GM19463 (cell line): ENCODE data around the gene TMC2.
"Not testable (repeated sequence)": the region's sequence is repeated elsewhere in the genome, so short reads cannot be mapped to it uniquely, and the experiment has no call there.

Experiments used
- ATAC-seq: cut with Tn5 transposase; IDR thresholded peaks from one replicate; pipeline ENCODE4 v1.9.1; 2021; ENCODE audit warnings: mild to moderate bottlenecking, moderate library complexity; ENCODE audit not compliant: unreplicated experiment

TMC2 gene

DNA sequence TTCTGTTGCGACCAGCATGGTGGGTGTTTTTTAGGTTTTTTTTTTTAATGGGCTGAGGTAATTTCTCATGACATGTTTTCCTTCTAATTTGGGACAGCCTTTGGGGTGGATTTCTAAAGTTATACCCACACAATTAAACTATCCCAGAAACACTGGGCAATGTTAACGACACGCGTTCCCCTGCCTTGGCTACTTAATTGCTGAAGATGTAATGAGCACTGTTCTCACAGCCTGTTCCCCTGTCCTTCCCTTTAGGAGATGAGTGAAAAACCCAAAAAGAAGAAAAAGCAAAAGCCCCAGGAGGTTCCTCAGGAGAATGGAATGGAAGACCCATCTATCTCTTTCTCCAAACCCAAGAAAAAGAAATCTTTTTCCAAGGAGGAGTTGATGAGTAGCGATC, 121.3 kb downstream of the TMC2 start:
- ATAC-seq = no peak

DNA sequence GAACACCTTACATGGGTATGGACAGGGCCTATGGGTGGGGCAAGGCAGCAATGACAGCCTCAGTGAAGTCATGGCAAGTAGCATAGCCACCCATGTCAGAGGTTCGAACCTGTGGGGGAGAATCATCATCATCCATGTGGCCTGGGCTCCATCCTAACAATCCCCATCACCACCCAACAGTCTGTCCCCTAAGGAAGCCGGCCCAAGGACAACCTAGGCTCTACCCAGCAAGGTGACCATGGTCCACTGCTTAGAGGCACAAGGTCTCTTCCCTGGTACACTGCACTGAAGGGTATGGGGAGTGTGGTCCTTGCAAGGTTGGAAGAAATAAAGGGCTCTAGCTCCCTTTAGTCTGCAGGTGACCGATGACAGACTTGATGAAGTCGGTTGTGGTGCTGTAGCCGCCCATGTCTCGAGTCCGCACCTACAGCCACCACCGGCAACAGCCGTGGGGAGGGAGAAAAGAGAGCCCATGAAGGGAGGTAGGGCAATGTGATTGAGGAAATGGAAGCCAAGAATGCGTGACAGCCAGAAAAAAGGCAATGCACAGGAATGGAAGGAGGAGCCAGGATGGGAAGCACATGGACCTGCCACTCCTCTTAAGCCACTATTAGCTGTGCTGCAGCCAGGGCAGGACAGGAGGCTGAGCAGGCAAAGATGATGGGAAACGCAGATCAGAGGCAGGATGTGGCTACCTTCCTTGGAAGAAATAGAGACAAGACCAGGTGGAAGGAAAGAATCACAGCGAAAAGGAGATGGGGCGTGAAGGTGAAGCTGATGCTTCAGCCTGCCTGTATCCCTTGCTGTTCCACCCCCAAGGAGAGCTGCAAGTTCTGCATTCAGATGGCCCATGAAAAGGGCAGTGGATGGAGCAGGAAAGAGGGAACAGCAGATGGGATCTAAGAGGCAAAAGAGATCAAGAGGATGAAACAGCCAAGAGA, 122.3 kb downstream of the TMC2 start:
- no peak for ATAC-seq

DNA sequence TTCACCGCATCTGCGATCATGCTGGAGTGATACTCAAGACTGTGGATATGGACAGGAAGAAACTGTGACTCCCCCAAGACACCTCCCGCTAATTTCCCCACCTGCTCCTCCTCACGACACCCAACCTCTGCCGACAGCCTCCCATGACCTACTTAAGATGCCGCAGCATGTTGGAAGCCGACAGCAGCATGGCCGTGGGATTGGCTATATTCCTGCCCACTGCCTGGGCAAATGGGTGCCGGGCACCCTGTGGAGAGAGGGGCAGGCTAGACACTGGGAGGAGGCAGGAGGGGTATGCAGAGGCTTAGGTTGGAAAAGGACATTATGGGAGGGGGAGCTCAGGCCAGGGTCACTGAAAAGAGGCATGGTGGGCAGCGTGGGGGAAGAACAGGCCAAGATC, 123.2 kb downstream of the TMC2 start:
- no peak for ATAC-seq

DNA sequence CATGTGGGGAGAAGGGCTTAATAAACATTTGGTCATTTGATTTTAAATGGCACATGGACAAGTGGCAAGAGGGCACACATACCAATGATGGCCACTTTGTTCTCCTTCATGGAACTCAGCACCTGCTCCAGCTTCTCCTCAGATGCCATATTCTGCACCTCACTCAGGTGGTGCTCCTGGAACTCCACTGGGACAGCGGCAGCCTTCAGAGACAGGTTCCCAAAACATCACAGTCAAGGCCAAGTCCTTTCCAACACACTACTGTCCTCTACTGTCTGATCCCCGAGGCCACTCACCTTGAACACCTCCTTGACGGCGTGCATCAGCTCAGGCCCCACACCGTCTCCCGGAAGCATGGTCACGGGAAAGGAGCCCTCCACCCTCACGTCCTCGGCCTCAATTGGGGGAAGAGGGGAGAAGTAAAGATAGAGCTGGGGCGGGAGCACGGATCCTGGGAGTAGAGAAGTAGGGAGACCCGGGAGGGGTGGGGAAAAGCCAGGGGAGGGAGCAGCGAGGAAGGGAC, 127.1 kb downstream of the TMC2 start:
- ATAC-seq = no peak

DNA sequence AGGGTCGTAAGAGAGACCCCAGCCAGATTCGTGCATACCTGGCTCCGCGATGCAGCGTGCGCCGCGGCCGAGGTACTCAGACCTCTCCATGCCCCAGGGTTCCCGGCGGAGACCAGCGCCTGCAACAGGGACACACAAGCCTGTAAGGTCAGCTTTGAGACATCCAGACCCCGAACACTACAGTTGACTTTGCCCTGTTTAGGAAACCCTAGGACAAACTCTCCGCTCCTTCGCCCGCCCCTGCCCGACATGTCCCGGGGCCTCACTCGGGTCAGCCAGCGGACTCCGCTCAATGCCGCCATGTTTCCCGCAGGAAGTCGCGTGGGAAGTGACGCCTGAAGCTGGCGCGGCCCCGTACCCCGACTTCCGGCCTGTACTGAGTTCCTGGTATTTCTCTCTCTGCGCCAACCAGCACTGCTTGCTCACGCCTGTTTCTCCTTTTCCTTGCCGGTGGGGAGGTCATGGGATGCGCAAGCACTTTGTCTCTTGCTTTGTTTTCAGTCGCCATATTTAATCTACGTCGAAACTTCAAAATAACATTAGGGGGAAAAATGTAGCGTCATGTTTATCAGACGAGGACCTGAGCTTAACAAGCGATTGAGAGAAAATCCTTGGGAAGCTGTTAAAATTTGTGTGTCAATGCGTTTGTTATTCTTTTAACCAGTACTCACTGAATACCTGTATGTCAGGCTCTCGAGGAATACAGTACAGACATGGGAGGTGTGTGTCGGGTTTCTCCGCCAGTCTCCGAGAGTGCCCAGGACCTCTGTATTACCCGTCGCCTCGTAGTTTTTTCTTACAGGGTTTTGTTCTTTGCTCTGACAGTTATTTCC, 127.7 kb downstream of the TMC2 start, which contains the start of gene IDH3B:
Gene IDH3B, minus strand, starts transcription at position 330 of the 833 bp plus-strand sequence. Its CDS starts 28 bp downstream, at position 302.
- peak; percentile 96 for ATAC-seq

DNA sequence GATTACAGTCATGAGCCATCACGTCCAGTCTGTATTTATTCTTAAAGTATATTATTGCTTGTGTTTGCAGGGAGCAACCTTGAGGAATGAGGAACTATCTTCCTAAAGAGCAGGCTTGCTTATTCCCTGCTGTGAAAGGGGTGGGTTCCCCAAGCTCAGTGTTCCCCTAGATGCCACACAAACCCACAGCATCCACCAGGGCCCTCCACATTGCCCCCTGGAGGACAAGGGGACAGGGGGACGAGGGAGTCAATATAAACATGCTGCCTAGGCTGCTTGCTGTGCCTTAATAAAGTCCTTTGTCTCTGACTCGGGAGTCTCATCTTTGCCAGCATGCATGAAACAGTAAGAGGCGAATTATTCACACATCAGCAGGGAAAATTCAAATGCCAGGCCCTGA, 135.6 kb downstream of the TMC2 start:
- no peak for ATAC-seq

DNA sequence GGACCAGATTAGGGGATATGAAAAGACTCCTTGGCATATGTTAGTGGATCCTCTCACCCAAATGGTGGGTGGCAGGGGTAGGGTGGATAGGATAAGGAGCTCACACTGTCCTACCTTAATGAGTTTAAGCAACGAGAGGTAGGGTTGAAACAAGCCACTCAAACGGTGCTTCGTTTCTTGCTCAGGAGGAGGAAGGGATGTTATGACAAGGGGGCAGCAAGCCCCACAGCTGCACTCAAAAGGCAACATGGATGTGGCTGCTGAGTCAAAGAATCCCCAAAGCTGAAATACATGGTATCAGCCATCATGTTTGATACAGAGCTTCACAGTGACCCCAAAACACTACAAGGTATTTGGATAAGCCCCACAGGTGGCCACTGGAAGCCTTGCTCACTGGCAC, 136.1 kb downstream of the TMC2 start:
- ATAC-seq = no peak

DNA sequence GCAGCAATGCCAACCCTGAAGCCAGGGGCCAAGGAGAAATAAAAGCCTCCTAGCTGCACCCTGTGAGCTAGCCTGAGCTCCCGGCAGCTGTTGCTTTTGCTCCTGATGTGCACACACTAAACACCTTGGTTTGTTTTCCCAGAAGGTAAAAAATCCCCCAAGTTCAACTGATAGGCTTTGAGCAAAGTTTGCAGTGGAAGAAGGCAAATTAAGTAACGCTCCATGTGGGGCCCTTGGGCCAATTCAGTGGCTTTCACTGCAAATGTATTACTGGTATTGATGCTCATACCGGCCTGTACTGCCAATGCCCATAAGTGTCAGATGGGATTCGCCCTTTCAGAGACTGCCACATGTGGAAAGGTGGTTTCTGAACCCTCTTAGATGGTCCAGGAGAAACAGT, 137.1 kb downstream of the TMC2 start:
- no peak for ATAC-seq

DNA sequence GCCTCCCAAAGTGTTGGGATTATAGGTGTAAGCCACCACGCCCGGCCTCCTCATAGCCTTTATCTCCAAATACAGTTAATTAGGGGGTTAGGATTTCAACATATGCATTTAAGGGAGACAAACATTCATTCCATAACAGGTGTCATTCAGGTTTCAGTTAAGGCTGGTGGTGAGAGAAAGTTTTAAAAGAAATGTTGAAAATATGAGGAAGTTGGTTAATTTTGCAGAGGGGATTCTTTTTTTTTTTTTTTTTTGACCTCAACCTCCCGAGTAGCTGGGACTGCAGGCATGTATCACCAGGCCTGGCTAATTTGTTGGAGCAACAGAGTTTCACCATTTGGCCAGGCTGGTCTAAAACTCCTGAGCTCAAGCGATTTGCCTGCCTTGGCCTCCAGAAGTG, 143.7 kb downstream of the TMC2 start:
- ATAC-seq = no peak

DNA sequence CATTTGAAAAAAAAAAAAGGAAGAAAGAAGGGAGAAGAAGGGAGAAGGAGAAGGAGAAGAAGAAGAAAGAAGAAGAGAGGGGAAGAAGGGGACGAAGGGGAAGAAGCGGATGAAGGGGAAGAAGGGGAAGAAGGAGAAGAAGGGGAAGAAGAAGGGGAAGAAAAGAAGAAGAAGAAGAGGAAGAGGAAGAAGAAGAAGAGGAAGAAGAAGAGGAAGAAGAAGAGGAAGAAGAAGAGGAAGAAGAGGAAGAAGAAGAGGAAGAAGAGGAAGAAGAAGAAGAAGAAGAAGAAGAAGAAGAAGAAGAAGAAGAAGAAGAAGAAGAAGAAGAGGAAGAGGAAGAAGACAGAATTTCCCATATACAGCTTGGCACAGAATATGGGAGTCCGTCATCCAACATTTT, 145.7 kb downstream of the TMC2 start:
- not testable (repeated sequence) for ATAC-seq

DNA sequence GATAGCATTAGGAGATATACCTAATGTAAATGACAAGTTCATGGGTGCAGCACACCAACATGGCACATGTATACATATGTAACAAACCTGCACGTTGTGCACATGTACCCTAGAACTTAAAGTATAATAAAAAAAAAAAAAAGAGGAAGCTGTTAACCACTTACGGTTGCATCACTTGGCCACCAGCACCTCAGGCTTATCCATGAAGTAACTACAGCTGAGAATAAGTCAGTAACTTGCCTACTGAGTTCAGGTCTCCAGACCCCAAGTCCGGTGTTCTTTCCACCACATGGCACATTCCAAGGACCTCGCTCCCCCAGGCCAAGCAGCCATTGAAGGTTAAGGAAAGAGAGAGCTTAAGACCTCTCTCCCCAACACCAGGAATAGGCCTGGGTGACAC, 148.4 kb downstream of the TMC2 start:
- not testable (repeated sequence) for ATAC-seq

DNA sequence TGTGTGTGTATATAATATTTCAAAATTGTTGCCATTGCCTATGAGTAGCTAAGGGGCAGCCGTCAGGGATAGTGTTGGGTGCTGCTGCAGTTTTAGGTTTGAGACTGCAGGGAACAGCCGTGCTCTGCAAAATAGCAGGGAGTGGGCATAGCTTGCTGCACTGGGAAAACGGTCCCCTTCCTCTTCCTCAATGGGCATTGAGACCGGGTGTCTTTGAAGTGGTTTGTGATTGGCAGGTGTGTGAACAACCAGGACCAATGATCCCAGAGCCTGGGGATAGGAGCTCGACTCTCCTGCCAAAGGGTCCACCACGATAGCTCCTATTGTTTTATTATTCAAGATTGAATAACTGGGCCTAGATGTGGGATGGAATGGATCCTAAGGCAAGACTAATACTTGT, 151.1 kb downstream of the TMC2 start:
- ATAC-seq = no peak

DNA sequence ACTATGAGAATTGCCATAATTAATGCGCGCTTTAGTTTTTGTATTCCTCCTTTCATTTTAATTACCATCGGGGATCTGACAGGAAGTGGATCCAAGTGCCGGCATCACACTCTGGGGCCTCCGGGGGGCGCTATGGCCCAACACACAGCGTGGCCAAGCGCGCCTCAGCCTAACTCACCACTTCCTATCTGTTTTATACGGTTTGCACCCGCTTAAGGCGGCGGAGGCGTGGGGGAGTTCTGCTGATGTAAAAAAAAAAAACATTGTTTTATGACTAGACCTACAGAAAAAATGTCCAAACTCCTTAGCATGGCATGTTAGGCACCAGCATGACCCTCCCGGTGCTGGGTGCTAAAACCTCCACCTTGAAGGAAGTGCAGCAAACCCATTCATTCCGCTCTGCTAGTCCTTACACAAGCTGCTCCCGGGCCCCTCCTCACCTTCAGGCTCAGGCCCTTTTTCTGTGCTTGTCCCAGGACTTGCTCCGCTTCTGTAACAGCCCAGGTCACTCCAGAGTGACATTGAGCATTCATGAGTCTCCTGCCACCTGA, 151.7 kb downstream of the TMC2 start:
- no peak for ATAC-seq

DNA sequence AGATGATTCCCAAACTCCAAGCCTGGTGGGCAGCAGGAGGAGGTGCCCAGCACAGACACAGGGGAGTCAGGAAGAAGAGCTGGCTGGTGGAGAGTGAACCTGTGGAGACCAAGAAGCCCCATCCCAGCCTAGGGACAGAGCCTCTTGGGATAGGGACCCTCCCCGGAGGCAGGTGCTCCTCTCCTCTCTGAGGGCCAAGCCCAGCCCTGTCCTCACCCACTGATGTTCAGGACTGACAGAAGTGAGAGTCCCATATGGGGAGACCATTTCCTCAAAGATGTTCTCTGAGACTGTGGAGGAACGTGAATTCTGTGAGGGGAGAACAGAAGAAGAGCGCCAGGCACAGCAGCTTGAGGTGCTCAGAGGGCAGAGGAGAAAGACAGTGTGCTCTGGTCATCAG, 153.8 kb downstream of the TMC2 start:
- ATAC-seq = no peak

DNA sequence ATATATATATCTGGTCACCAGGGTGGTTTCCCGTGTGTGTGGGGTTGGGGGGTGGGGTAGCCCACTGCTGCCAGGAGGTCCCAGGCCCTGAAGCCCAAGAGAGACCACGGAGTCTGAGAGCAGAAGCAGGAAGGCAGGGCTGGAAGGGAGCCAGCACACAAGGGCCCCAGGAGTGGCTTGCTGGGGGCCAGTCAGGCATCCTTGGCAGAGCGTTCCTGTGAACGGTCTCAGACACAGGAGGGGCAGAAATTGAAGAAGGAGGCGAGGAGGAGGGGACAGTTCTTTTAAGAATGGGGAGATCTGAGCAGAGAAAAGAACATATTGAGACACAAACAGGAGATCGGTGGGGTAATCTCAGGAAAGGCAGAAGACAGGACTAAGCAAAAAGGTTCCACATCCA, 154.3 kb downstream of the TMC2 start:
- no peak for ATAC-seq

DNA sequence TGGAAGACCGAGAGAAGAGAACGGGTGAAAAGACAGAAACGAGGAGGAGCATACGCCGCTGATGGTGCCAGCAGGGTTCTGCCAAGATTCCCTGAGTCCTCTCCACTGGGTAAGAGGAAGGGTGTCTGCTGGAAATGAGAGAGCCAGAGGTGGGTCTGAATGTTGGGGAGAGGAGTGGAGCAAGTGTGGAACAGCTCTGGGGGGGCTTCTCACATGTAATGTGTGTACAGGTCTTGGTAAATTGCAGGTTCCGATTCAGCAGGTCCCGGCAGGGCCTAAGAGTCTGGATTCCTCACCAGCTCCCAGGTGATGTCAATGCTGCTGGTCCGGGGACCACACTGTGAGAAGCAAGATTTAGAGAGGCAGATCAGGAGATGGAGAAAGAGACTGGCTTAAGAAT, 154.8 kb downstream of the TMC2 start:
- ATAC-seq = no peak
